Tibial artery (tissue), 4 donors: ENCODE results near the gene DNM1.

Experiments used
- DNase-seq, 2 donors: peaks; one replicate each; pipeline ENCODE4 v3.0.0-alpha.2; 2019
- H3K27ac ChIP-seq, 2 donors: fragments of 200-600 bp; sonication (generic) in 1 of 2; 1 replicate in 1 of 2; 2 replicates in 1 of 2; pipeline ENCODE4 v1.5.1; 2018 to 2019; ENCODE audit warnings: mild to moderate bottlenecking in 1 of 2
- H3K27me3 ChIP-seq, 2 donors: fragments of 200-600 bp; sonication (generic) in 1 of 2; one replicate each; pipeline versions ENCODE4 v1.5.1 to v1.6.0; 2016 to 2019
- H3K36me3 ChIP-seq, 3 donors: fragments of 200-600 bp; sonication (generic) in 2 of 3; one replicate each; pipeline ENCODE4 v1.5.1; 2016 to 2019; ENCODE audit warnings: mild to moderate bottlenecking in 2 of 3
- H3K4me1 ChIP-seq, 4 donors: fragments of 200-600 bp; sonication (generic) in 2 of 4; 1 replicate in 3 of 4; 2 replicates in 1 of 4; pipeline ENCODE4 v1.5.1; 2016 to 2019
- H3K4me3 ChIP-seq, 2 donors: fragments of 200-600 bp; sonication (generic) in 1 of 2; 1 replicate in 1 of 2; 2 replicates in 1 of 2; pipeline ENCODE4 v1.5.1; 2018 to 2019; ENCODE audit warnings: mild to moderate bottlenecking in 2 of 2
- H3K9me3 ChIP-seq, 3 donors: fragments of 200-600 bp; sonication (generic) in 1 of 3; one replicate each; pipeline ENCODE4 v1.5.1; 2016 to 2019
- CTCF ChIP-seq, 2 experiments: fragments of 200-600 bp in 1 of 2; fragments of 450-650 bp in 1 of 2; IDR thresholded peaks; one replicate each; pipeline ENCODE4 v1.5.1; 2017 to 2019; ENCODE audit warnings: antibody characterized with exemption in 2 of 2, mild to moderate bottlenecking in 1 of 2, moderate library complexity in 1 of 2
- intact Hi-C: fragments of 100-400 bp; cut with DNase I; formaldehyde crosslinking; loops from one replicate; pipeline ENCODE4 v1.15.0; 2023; ENCODE audit warnings: low total_unique reads

The DNM1 gene

DNA sequence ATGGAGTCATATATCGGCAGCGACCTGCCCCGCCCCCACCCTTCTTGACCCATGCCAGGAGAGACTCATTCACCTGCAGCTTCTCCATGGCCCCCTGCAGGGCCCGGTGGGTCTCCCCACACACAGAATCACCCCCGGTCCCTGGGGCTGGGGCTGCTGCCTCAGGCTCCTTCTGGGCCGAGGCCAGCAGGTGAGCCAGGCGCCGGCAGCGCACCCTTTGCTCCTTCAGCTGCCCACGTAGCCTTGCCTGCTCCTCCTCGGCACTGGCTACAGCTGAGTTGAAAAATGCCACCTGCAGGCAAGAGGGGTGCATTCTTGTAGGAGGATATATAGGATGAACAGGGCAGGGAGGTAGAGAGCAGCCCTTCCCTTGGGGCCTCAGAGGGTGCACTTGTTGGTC lies 54.7 kb downstream of the DNM1 start:
- Histone ChIP-seq H3K27ac (no peak overlapping the region), H3K4me1 (no peaks in the 10 kb centered on the region), H3K27me3 (peaks cover 0 to 10% of the 10 kb centered on the region in 2 donors), H3K36me3 (peaks cover 58 to 76% (median 62%) of the 10 kb centered on the region in 3 donors), H3K4me3 (no peak overlapping the region), H3K9me3 (no peaks in the 10 kb centered on the region)
- intact Hi-C loops = no loop called here
- no peak for DNase-seq
- TF ChIP-seq CTCF (IDR thresholded peaks at IDR 0.05) = no peak

DNA sequence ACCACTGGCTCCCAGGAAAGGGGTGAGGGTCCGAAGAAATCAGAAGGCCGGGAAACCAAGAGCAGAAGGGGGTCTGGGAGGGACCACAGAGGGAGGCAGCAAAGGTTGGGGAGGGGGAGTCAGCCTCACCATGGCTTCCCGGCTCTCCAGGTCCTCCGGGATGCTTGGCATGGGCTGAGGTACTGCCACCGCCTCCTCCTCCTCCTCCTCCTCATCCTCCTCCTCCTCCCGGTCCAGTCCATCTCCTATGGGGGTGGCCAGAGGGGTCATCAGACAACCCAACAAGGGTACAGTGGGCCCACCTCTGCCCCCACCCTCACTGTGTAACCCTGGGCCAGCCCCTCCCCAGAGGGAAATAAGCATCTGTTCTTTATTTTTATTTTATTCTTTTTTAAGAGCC lies 55.1 kb downstream of the DNM1 start:
- no peak overlapping the region for H3K4me3 ChIP-seq
- intact Hi-C loops = no loop called here
- no peak for DNase-seq
- no peaks in the 10 kb centered on the region for H3K4me1 ChIP-seq
- no peaks in the 10 kb centered on the region for H3K9me3 ChIP-seq
- TF ChIP-seq CTCF (IDR thresholded peaks at IDR 0.05) = no peak
- H3K36me3 ChIP-seq = peaks cover 62 to 77% (median 66%) of the 10 kb centered on the region in 3 donors
- H3K27ac ChIP-seq = no peak overlapping the region
- H3K27me3 ChIP-seq = peaks cover 0 to 10% of the 10 kb centered on the region in 2 donors

- DNase-seq = no peak
- H3K4me1 ChIP-seq = no peaks in the 10 kb centered on the region
- H3K36me3 ChIP-seq = peaks cover 64 to 83% (median 72%) of the 10 kb centered on the region in 3 donors
- intact Hi-C loops = no loop called here
- no peak for TF ChIP-seq CTCF (IDR thresholded peaks at IDR 0.05)
- H3K4me3 ChIP-seq = no peak overlapping the region
- no peak overlapping the region for H3K27ac ChIP-seq
- H3K9me3 ChIP-seq = no peaks in the 10 kb centered on the region
- H3K27me3 ChIP-seq = peaks cover 0 to 4% of the 10 kb centered on the region in 2 donors
These were observed 56.0 kb downstream of the DNM1 start for GRCh38 chr9:128259156-128259555.

- H3K4me1 ChIP-seq = no peaks in the 10 kb centered on the region
- TF ChIP-seq CTCF (IDR thresholded peaks at IDR 0.05) = no peak
These were observed 57.2 kb downstream of the DNM1 start for GRCh38 chr9:128260340-128260739.

GRCh38 chr9:128262687-128263086 lies 59.5 kb downstream of the DNM1 start:
- Histone ChIP-seq H3K36me3 (peaks cover 92 to 99% (median 94%) of the 10 kb centered on the region in 3 donors), H3K9me3 (no peaks in the 10 kb centered on the region), H3K4me3 (no peak overlapping the region), H3K27ac (no peak overlapping the region), H3K4me1 (no peaks in the 10 kb centered on the region), H3K27me3 (no peaks in the 10 kb centered on the region)
- TF ChIP-seq CTCF (IDR thresholded peaks at IDR 0.05) = no peak
- no peak for DNase-seq
- intact Hi-C loops = no loop called here

More at GRCh38 chr9:128260340-128260739, 57.2 kb downstream of the DNM1 start:
- peaks cover 76 to 95% (median 82%) of the 10 kb centered on the region in 3 donors for H3K36me3 ChIP-seq
- no peak overlapping the region for H3K4me3 ChIP-seq
- H3K27me3 ChIP-seq = no peaks in the 10 kb centered on the region
- no peak for DNase-seq
- H3K27ac ChIP-seq = no peak overlapping the region
- intact Hi-C loops = no loop called here
- no peaks in the 10 kb centered on the region for H3K9me3 ChIP-seq

GRCh38 chr9:128265348-128265847 lies 62.2 kb downstream of the DNM1 start:
- DNase-seq = no peak
- H3K4me1 ChIP-seq = no peaks in the 10 kb centered on the region
- H3K36me3 ChIP-seq = peaks cover 69 to 94% (median 77%) of the 10 kb centered on the region in 3 donors
- no peaks in the 10 kb centered on the region for H3K9me3 ChIP-seq
- H3K27ac ChIP-seq = no peak overlapping the region
- TF ChIP-seq CTCF (IDR thresholded peaks at IDR 0.05) = no peak
- intact Hi-C loops = no loop called here
- H3K4me3 ChIP-seq = no peak overlapping the region
- H3K27me3 ChIP-seq = no peaks in the 10 kb centered on the region
